Astrocyte of the cerebellum (primary cell): ENCODE measurements around the gene DNAJA1.

Experiments used
- DNase-seq: peaks from one replicate; pipeline ENCODE4 v3.0.0-alpha.2; 2011; ENCODE audit warnings: low read depth
- H3K4me3 ChIP-seq: 2 replicates; pipeline ENCODE4 v1.5.1; 2011; ENCODE audit warnings: mild to moderate bottlenecking, low read depth, low read length, moderate library complexity
- CTCF ChIP-seq: IDR thresholded peaks from 2 replicates; pipeline ENCODE4 v1.5.1; 2012; ENCODE audit warnings: low read length, low read depth, moderate library complexity, mild to moderate bottlenecking; ENCODE audit errors: missing control alignments
- in situ Hi-C: cut with HindIII; loops from 2 replicates; pipeline ENCODE4 v1.10.0; 2017; ENCODE audit warnings: low sequenced_read_pairs

DNAJA1 gene

GRCh38 chr9:33019797-33020196 lies 5.3 kb upstream of the DNAJA1 start:
- in situ Hi-C loops = no loop called here

GRCh38 chr9:33022303-33022702 lies 2.8 kb upstream of the DNAJA1 start:
- no peak for TF ChIP-seq CTCF
- in situ Hi-C loops = no loop called here
- no peak overlapping the region for H3K4me3 ChIP-seq
- no peak for DNase-seq

More at GRCh38 chr9:33019797-33020196, 5.3 kb upstream of the DNAJA1 start:
- no peak for TF ChIP-seq CTCF
- DNase-seq = no peak
- H3K4me3 ChIP-seq = no peak overlapping the region

- DNase-seq = no peak
- no peak for TF ChIP-seq CTCF
- in situ Hi-C loops = no loop called here
- no peak overlapping the region for H3K4me3 ChIP-seq
These were observed 2.3 kb upstream of the DNAJA1 start for GRCh38 chr9:33022755-33023154.

GRCh38 chr9:33023661-33024060 lies 1.4 kb upstream of the DNAJA1 start:
- peak overlapping the region; percentile 99 for H3K4me3 ChIP-seq
- TF ChIP-seq CTCF = no peak
- no peak for DNase-seq
- in situ Hi-C loops = no loop called here

DNA sequence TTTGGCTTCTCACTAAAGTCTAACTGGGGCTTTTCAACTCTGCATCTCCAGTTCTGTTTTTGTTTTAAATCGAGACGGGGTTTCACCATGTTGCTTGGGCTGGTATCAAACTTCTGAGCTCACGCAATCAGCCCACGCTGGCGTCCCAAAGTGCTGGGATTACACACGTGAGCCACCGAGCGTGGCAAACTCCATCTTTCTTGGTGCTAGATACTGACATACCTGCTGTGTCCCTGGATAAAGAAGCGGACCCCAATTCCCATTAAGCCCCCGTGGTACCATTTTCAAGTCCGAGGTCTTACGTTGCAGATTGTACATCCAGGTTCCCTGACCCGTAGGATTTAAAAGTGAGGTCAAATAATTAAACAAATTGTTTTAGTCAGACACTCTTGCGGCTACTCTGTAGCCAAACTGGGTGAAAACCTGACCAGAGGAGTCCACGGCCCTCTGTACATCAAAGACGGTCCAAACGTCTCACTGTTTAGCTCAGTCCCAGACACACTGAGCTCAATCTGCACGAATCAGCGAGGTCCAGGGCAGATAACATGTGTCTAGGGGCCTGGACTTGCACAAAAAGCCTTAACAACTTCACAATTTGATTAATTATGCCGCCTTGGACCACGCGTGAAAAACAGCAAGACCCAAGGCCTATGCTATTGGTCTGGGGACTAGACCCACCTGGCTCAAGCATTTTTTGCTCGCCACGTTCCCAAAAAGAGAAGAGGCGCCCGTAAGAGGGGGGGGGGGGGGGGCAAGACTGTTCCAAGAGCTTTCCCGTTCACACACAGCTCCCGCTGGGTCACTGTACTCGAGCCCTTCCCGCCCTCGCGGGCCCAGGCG lies 727 bp upstream of the DNAJA1 start:
- H3K4me3 ChIP-seq = peak overlapping the region; percentile 99
- in situ Hi-C loops = no loop called here
- DNase-seq = no peak
- TF ChIP-seq CTCF = no peak

GRCh38 chr9:33025572-33026342 lies 684 bp downstream of the DNAJA1 start:
- DNase-seq = peak; percentile 27
- peak overlapping the region; percentile 99 for H3K4me3 ChIP-seq
- TF ChIP-seq CTCF = no peak
- in situ Hi-C loops = no loop called here
